Endodermal cell (in vitro differentiated cells): ENCODE measurements around the gene VWA1. TPM values are rescaled to one million over a fixed set of nuclear protein-coding genes. Genes with fewer than 3 reads are reported as not detected.
A peak's percentile ranks its signal among the peaks of the same experiment; 100 is the strongest.

Experiments used
- DNase-seq: peaks from one replicate; pipeline ENCODE4 v3.0.0-alpha.2; 2017
- H3K27ac ChIP-seq: 2 replicates; pipeline ENCODE4 v1.5.1; 2013; ENCODE audit warnings: mild to moderate bottlenecking, low read depth, low read length, moderate library complexity
- H3K27me3 ChIP-seq: 2 replicates; pipeline ENCODE4 v1.6.1; 2013; ENCODE audit warnings: mild to moderate bottlenecking, low read length, moderate library complexity; ENCODE audit not compliant: insufficient read depth, control insufficient read depth, poor library complexity, severe bottlenecking
- H3K36me3 ChIP-seq: 2 replicates; pipeline ENCODE4 v1.7.0; 2013; ENCODE audit warnings: mild to moderate bottlenecking, low read length, moderate library complexity; ENCODE audit not compliant: control insufficient read depth, insufficient read depth
- H3K4me1 ChIP-seq: one replicate; pipeline ENCODE4 v1.7.0; 2013; ENCODE audit warnings: low read length; ENCODE audit not compliant: control insufficient read depth, insufficient read depth
- H3K4me3 ChIP-seq: 2 replicates; pipeline ENCODE4 v1.5.1; 2013; ENCODE audit warnings: mild to moderate bottlenecking, low read length, moderate library complexity
- H3K9ac ChIP-seq: 2 replicates; pipeline ENCODE4 v1.6.1; 2013; ENCODE audit warnings: mild to moderate bottlenecking, low read length, moderate library complexity; ENCODE audit not compliant: poor library complexity, severe bottlenecking; ENCODE audit errors: extremely low read depth
- H3K9me3 ChIP-seq: 2 replicates; pipeline ENCODE4 v1.6.1; 2013; ENCODE audit warnings: mild to moderate bottlenecking, low read length, moderate library complexity; ENCODE audit not compliant: control insufficient read depth
- H3K27ac Mint-ChIP-seq: 2 replicates; pipeline ENCODE4 v1.8.0; 2020; ENCODE audit warnings: mixed read lengths
- H3K27me3 Mint-ChIP-seq: 2 replicates; pipeline ENCODE4 v1.8.0; 2021; ENCODE audit warnings: mild to moderate bottlenecking, mixed read lengths; ENCODE audit not compliant: insufficient read depth
- H3K36me3 Mint-ChIP-seq: 2 replicates; pipeline ENCODE4 v1.8.0; 2020; ENCODE audit warnings: low read depth, mixed read lengths
- H3K4me1 Mint-ChIP-seq: 2 replicates; pipeline ENCODE4 v1.8.0; 2020; ENCODE audit warnings: mixed read lengths
- H3K4me3 Mint-ChIP-seq: 2 replicates; pipeline ENCODE4 v1.8.0; 2020; ENCODE audit warnings: mild to moderate bottlenecking, moderate library complexity, mixed read lengths
- H3K9me3 Mint-ChIP-seq: 2 replicates; pipeline ENCODE4 v1.8.0; 2020; ENCODE audit warnings: mild to moderate bottlenecking, mixed read lengths
- WGBS, 2 experiments: methylation state at CpG; one replicate each; pipeline versions ENCODE4 v1.1.5 to v1.1.7; 2013; ENCODE audit warnings: missing lambda C conversion rate in 2 of 2, mixed read lengths in 1 of 2; ENCODE audit not compliant: insufficient coverage in 1 of 2, insufficient read length in 1 of 2; 5-methylcytosine and 5-hydroxymethylcytosine counted together
- total RNA-seq, 2 donors: library from RNA; stranded (reverse); fragmentation: NEBNext Ultra II Directional in 1 of 2; extraction: Animal tissue kit (Norgen Biotek cat#: 25700) in 1 of 2; gene quantifications; 2 replicates in 1 of 2; 3 replicates in 1 of 2; pipeline ENCODE4 v1.2.1, GENCODE V29; 2021
- TF ChIP-seq, protein P1 (sequence below): fragments of 200-600 bp; sonication (generic); conservative IDR thresholded peaks from 2 replicates; pipeline ENCODE4 v1.5.0; 2021; ENCODE audit warnings: antibody characterized with exemption, mild to moderate bottlenecking

VWA1 gene
- total RNA-seq, 2 donors from 2014 or later: 12.7 to 17.4 TPM

- peak within 1 kb of the TSS; percentile 86 for H3K27ac Mint-ChIP-seq
- H3K36me3 Mint-ChIP-seq: no peaks in the 10 kb centered on the region
- Histone ChIP-seq H3K4me3 (no peak within 1 kb of the TSS), H3K9me3 (no peaks in the 10 kb centered on the region), H3K27ac (peak within 1 kb of the TSS; percentile 41), H3K36me3 (no peaks in the 10 kb centered on the region), H3K4me1 (peaks cover 13% of the 10 kb centered on the region), H3K9ac (no peak within 1 kb of the TSS), H3K27me3 (no peaks in the 10 kb centered on the region)
- TF ChIP-seq, protein P1, sequence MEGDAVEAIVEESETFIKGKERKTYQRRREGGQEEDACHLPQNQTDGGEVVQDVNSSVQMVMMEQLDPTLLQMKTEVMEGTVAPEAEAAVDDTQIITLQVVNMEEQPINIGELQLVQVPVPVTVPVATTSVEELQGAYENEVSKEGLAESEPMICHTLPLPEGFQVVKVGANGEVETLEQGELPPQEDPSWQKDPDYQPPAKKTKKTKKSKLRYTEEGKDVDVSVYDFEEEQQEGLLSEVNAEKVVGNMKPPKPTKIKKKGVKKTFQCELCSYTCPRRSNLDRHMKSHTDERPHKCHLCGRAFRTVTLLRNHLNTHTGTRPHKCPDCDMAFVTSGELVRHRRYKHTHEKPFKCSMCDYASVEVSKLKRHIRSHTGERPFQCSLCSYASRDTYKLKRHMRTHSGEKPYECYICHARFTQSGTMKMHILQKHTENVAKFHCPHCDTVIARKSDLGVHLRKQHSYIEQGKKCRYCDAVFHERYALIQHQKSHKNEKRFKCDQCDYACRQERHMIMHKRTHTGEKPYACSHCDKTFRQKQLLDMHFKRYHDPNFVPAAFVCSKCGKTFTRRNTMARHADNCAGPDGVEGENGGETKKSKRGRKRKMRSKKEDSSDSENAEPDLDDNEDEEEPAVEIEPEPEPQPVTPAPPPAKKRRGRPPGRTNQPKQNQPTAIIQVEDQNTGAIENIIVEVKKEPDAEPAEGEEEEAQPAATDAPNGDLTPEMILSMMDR: no peak
- 80 to 87% methylated on average over 6 to 18 of the region's 18 CpGs for WGBS, 2 experiments
- peaks cover 13% of the 10 kb centered on the region for H3K4me1 Mint-ChIP-seq
- peak within 1 kb of the TSS; percentile 23 for H3K4me3 Mint-ChIP-seq
- DNase-seq: peak; percentile 62
- H3K27me3 Mint-ChIP-seq: peaks cover 7% of the 10 kb centered on the region
- H3K9me3 Mint-ChIP-seq: no peaks in the 10 kb centered on the region
Measured at GRCh38 chr1:1421147-1421906, 14.2 kb upstream of the VWA1 start, which contains the start of gene ANKRD65. Gene ANKRD65 (minus strand): TSS chr1:1421276. CDS start chr1:1421005, 271 bp downstream.

DNA sequence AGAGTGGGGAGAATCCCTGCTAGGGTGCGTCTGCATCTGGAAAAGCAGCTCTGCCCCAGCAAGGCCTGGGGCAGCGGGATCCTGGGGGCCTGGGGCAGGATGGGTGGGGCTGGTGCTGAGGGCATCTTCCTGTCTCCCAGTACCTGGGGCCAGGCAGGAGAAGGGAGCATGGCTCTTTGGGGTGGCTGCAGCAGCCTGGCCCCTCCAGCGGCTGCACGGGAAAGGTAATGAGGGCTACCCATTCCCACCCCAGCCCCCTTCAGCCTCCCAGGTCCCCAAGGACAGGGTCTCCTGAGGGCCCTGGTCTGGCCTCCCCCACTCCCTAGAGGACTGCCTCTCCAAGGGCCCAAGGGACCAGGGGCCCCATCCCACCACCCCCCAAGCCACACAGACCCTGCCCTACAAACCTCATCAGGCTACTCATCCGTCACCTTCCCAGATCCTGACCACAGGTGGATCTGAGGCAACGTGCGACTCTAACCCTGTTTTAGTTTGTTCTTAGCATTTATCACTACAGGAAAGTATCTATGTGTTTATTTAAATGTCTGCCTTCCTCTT is 13.5 kb upstream of the VWA1 start:
- Mint-ChIP-seq H3K9me3 (no peaks in the 10 kb centered on the region), H3K27ac (peak overlapping the region; percentile 86), H3K36me3 (no peaks in the 10 kb centered on the region), H3K4me3 (no peak overlapping the region), H3K4me1 (peaks cover 13% of the 10 kb centered on the region), H3K27me3 (peaks cover 7% of the 10 kb centered on the region)
- Histone ChIP-seq H3K27me3 (no peaks in the 10 kb centered on the region), H3K4me3 (no peak overlapping the region), H3K9me3 (no peaks in the 10 kb centered on the region), H3K27ac (no peak overlapping the region), H3K9ac (no peak overlapping the region), H3K4me1 (peaks cover 13% of the 10 kb centered on the region), H3K36me3 (no peaks in the 10 kb centered on the region)
- TF ChIP-seq, protein P1: no peak
- WGBS, 2 experiments: 95% methylated on average over 6 of the region's 7 CpGs; no CpG with 5 or more reads in 1 of the 2 experiments
- DNase-seq: peak; percentile 52

- DNase-seq: peak; percentile 85
- peaks cover 13% of the 10 kb centered on the region for H3K4me1 Mint-ChIP-seq
Measured at GRCh38 chr1:1422465-1423244, 12.8 kb upstream of the VWA1 start.

More at GRCh38 chr1:1422465-1423244, 12.8 kb upstream of the VWA1 start:
- Histone ChIP-seq H3K27ac (no peak overlapping the region), H3K4me3 (no peak overlapping the region), H3K27me3 (no peaks in the 10 kb centered on the region), H3K9ac (no peak overlapping the region), H3K4me1 (peaks cover 13% of the 10 kb centered on the region), H3K9me3 (no peaks in the 10 kb centered on the region), H3K36me3 (no peaks in the 10 kb centered on the region)
- H3K36me3 Mint-ChIP-seq: no peaks in the 10 kb centered on the region
- no peak overlapping the region for H3K4me3 Mint-ChIP-seq
- H3K27me3 Mint-ChIP-seq: peaks cover 7% of the 10 kb centered on the region
- WGBS, 2 experiments: 83 to 84% methylated on average over 22 to 29 of the region's 29 CpGs
- H3K9me3 Mint-ChIP-seq: no peaks in the 10 kb centered on the region
- TF ChIP-seq, protein P1: no peak
- peak overlapping the region; percentile 86 for H3K27ac Mint-ChIP-seq
